ENCODE measurements around the gene NRIP1.
"Not testable (repeated sequence)": the region's sequence is repeated elsewhere in the genome, so short reads cannot be mapped to it uniquely, and the experiment has no call there.

The NRIP1 gene

DNA sequence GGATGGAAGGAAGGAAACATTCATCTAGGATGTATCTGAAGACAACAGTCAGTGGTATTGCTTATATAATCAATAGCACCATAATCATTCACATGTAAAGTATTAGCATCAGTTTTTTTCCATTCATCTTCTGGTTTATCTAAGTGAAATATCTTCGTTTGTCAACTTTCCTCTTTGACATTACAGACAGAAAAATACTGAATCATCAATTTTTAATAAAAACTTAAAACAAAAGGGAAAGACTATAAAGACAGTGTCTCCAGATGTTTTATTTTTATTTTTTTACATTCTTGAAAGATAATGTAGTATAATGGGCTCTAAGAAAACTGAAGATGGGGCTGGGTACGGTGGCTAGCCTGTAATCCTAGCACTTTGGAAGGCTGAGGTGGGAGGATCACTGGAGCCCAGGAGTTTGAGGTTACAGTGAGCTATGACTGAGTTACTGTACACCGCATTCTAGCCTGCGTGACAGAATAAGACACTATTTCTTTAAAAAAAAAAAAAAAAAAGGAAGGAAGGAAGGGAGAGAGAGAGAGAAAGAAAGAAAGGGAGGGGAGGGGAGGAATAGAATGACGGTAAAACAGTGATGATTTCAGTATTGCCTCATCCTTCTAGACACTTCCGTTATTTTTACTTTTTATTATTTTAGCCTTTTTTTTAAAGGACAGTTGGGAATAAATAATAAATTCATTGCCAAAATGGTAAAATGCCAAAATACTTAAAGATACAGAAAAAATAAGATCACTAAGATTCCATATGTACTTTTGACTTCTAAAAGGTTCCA lies 89.5 kb downstream of the NRIP1 start:
- DNase-seq (ENCODE audit: low spot score): no peak

DNA sequence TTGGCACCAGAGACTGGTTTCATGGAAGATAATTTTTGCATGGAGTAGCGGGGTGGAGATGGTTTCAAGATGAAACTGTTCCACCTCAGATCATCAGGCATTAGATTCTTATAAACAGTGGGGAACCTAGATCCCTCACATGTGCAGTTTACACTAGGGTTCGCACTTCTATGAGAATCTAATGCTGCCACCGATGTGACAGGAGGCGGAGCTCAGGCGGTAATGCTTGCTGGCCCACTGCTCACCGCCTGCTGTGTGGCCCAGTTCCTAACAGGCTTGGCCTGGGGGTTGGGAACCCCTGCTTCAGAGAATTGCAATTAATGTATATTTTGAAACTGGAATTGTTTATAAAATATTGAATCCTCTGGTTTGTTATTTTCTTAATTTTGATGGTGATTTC lies 92.1 kb downstream of the NRIP1 start:
- DNase-seq (ENCODE audit: low spot score): no peak

DNA sequence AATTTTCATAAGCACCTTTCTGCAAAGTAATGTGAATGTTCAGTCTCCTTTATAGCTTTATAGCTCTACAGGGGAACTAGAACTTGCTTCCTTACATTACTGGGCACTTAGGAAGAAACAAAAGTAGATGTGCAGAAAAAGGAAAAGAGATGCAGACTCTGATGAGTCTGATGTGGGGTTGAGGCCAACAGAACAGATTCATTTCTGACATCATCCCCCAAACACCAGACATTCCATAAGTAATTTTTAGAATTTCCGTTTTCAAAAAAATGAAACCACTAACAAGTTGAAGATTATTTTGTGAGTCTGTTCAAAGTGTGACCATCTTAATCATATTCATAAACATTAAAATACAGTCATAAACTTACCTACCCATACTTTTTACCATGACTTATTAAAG lies 96.0 kb downstream of the NRIP1 start:
- DNase-seq (ENCODE audit: low spot score): no peak

DNA sequence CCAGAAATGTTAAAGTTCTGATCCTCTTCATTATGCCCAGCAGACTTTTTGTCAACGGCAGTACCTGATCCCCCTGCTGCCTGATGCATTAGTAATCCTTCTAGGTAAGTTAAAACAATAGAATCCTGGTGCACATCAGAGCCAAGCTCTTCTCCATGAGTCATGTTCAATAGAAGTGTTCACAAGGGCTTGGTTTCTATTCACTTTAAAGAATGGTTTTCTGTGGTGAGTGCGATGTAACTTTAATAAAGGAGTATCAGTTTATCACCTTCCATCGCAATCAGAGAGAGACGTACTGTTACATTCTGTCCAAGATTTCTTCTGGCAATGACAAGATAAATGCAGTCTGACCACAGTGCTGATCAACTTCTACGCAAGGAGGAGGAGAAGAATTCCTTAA lies 96.8 kb downstream of the NRIP1 start:
- DNase-seq (ENCODE audit: low spot score): no peak

DNA sequence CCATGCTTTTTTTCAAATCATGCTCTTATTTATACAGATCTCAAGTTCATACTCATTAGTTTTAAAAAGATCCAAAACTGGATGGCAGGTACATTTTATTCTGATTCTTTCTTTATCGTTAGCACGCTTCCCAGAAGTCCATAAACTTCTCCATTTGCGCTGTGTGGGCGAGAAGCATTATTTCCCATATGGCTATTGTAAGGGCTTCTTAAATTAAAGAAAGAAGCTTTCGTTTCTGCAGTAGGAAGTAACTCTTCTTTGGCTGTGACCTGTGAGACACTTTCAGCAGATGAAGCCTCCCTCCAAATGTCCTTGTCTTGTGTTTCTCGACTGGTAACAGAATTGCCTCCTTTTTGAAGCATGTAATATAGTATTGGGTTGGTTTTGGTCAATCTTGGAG lies 100.2 kb downstream of the NRIP1 start:
- no peak for DNase-seq (ENCODE audit: low spot score)

DNA sequence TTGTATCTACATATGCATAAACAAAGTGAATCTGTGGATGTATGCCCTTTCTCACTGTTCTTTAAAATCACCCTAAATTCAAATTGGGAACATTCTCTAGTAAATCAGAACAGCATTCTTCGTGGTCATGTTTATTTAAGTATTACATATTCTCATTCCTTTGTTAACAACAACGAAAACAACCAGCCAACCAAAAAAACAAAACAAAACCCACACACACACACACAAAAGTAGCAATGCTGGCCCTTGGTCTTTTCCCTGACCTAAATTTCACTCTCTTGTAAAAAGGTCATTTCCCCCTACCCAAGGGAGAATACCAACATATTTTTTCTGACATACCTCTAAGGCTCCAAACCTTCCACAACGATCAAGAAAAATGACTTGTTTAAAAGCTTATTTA lies 102.6 kb downstream of the NRIP1 start:
- no peak for DNase-seq (ENCODE audit: low spot score)

DNA sequence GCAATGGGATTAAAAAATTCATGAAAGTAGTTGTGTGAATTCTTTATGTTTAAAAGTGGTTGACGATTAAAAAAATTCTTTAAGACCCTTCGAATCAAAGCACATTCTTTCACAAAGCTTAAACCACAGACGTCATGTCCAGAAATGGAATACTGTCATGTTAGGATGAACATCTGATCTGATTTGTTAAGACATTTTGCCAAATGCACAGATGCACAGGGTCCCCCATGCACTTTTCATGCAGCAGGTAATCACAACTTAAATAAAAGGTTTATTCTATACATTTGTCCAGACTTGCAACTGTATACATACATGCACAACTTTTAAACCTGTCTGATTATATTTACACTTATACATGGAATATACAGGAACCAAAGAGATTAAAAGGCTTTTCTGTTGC lies 103.3 kb downstream of the NRIP1 start:
- DNase-seq (ENCODE audit: low spot score): no peak

DNA sequence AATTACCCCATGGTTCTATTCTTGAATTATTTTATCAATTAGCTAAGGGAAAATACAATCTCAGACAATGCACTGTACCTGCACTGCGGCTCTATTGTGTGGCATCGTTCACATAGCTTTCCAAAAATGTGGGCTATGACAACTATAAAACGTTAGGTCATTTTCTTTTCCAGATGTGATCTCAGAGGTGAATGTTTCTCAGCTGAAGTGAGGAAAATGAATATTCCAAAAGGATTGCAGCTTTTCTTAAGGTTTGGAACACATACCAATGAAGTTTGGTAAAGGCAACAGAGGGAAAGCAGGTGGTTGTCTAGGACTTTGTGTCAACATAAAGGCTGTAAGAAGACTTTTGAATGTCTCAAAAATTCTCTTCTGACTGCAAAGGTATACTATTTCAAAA lies 105.5 kb downstream of the NRIP1 start:
- no peak for DNase-seq (ENCODE audit: low spot score)

DNA sequence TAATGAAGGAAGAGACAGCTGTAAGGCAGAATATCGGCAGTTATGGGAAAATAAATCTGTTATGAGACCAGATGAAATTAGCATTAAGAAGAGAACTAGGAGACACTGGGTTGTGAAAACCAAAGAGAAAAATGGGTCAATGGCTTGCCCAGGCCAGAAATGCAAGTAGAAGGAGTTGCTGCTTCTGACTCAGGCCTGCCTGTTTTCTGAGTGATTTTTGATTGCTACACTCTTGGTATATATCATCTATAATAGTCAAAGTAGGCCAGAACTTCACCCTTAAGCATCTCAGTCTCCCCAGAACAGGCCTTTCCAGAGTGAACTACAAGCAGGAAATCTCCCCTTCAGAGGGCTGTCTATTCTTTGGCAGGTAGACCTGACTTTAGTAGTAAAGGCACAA lies 107.0 kb downstream of the NRIP1 start:
- no peak for DNase-seq (ENCODE audit: low spot score)

DNA sequence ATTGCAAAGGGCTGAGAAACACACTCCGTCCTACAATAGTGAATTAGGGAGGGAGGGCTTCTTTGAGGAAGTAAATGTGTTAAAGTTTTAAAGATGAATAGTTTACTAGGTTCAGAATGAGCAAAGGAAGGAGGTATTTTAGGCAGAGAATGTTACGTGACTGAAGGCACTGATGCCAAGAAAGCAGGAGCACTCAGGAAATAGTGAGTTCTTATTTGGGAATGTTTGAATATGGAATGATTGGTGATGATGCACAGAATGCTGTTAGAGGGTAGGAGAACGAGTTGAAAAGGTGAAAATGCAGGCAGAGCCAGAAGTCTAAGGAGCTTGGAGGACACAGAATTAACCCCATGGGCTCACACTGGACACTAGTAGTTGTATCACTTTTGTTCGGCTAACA lies 108.0 kb downstream of the NRIP1 start:
- no peak for DNase-seq (ENCODE audit: low spot score)

DNA sequence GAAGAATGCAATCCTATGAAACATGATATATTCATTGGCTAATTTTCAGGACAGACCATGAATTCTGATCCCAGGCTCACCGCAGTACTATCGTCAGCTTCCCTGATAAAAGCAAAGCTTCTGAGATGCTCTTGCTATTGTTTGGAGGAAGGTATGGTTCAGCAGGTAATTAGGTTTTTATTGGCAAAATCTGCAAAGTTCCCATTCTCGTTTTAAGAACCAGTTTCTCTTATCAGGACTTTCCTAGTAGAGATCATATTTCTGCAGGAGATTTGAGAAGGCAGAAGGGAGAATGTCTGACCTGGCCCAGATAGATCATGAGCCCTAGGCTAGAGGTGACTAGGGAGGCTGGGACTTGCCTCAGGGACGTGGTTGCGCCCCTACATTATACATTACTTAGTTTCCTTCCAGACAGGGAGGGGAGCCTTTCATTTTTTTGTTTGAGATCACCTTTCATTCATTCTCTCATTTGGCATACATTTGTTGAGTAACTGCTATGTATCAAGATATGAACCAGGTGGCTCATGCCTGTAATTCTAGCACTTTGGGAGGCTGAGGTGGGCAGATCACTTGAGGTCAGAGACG lies 108.8 kb downstream of the NRIP1 start:
- DNase-seq (ENCODE audit: low spot score): no peak

DNA sequence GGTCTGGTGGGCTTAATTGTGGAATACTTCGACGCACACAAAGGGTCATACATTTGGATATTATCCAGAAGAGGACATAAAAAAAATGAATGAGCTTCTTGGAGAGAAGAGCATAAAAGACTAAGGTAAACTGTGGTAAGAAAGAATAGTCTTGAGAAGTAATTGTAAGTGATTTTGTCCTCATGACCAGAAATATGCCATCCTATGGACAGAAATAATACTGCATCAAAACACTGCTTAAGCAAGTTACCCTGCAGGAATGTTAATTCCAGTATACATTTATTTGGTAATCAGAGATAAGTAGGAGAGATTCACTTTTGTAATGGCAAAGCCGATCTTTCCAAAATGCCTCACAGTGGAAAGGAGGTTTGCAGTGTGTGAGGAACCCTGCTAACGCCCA lies 111.9 kb downstream of the NRIP1 start:
- no peak for DNase-seq (ENCODE audit: low spot score)

DNA sequence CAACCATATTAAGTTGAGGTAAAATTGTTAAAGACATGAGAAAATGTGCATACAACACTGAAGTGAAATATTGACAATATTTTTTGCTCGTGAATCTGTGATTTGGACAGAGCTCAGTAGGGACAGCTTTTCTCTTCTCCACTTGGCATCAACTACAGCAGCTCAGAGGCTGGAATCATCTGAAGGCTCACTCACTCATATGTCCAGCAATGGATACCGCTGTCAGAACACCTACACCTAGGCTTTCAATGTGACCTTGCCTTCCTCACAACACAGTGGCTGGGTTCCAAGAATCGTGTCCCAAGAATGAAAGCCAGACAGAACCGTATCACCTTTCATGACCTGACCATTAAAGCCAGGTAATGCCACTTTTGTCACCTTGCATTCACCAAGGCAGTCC lies 115.2 kb downstream of the NRIP1 start:
- no peak for DNase-seq (ENCODE audit: low spot score)

DNA sequence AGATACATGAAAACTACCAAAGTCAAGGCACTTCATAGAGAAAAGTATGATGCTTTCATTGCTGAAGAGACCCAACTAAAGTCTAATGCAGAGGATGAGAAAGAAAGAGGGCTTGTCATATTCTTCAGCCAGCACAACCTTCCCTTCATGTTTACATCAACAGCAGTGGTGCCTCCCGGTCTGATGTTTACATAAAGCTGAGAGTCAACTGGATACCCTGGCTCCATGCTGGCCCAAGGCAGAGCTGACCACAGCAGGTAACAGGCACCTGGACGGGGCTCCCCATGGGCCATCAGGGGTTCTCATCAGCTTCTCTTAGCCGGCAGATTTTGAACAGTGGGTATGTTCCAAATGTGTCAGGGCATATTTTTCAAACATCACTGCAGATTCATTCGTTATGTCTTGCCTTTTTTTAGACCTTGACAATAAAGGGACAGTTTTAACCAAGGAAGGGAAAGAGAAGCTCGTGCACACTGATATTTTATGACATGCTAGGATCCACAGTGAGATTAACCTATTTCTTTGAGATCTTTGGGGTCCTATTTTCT lies 117.1 kb downstream of the NRIP1 start:
- DNase-seq (ENCODE audit: low spot score): no peak

DNA sequence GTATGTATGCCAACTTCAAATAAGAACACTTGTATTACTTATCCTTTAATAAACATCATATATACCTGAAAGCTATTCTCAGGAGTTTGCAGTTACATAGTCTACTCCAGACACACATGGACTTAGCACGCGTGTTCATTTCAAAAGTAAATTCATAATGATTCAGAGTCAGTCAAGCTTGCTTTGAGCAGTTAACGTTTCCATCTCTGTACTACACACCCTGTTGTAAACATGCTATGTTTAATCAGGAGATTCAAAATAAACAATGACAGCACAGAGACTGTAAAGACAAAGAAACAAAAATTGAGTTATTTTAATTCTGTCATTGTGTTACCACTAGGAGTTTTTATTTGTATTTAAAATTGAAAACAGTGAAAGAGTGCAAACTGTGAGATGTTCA lies 119.6 kb downstream of the NRIP1 start:
- DNase-seq (ENCODE audit: low spot score): no peak

DNA sequence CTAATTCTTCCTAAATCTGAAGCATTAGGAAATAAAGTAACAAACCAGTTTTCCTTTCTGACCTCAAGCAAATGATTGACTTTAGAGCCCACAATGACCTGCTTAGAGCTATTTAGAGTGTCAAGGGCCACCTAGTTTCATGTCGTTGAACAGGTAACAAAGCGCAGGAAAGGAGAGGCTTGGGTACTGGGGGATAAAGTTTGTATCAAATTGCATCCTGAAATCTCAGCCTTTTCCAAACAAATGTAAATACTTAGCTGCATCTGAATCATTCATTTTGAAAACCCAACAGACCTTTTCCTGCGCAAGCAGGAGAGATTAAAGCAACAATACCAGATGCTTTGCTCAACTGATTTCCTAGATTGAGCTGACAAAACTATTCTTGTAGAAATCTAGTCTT lies 121.2 kb downstream of the NRIP1 start:
- no peak for DNase-seq (ENCODE audit: low spot score)

DNA sequence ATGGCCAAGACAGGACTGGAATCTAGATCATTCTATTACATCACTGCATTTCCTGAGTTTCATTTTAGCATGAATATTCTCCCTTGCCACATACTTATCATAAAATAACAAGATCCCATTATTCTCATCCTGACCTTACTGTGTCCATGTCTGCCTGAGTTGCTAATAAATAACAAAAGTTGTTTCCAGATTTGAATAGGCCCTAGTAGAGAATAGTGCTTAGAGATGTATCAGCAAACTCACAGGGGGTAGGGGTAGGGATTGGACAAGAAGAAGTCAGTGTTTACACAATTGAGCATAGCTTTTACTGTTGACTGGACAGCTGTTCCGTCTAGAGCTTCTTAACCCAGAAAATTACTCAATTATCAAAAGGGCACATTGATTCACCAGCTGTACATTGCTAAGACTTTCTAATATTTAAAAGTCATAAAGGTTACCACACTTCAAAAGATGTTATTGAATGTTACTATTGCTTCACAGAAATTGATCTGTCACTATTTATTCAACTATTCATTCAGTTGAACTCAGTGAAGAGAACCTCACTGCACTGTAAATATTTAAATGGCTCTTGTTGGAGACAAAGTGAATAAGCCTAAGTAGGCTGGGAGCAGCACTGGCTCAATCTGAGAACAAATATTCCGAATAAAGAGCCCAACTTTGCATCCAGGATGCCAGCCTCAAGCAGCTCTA lies 121.9 kb downstream of the NRIP1 start:
- no peak for DNase-seq (ENCODE audit: low spot score)

DNA sequence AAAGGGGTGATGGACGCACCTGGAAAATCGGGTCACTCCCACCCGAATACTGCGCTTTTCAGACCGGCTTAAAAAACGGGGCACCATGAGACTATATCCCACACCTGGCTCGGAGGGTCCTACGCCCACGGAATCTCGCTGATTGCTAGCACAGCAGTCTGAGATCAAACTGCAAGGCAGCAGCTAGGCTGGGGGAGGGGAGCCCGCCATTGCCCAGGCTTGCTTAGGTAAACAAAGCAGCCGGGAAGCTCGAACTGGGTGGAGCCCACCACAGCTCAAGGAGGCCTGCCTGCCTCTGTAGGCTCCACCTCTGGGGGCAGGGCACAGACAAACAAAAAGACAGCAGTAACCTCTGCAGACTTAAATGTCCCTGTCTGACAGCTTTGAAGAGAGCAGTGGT lies 137.5 kb downstream of the NRIP1 start:
- not testable (repeated sequence) for DNase-seq (ENCODE audit: low spot score)

DNA sequence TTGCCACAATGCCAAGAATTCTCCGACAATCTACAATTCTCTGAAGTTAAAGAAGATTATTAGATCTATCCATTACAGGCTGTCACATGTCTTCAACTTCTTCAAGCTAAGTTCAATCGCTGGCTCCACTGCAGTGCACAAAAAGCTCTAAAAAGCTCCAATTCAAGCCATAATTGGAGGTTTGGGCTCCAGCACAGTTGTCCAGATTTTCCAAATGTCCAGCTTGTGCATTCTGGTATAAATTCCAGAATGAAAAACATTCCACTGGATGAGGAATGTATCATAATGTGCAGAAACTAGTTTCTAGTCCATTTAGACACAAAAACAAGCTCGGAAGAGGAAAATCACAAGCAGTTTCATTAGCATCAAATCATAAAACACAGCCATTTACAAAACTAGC lies 138.6 kb downstream of the NRIP1 start:
- DNase-seq (ENCODE audit: low spot score): no peak

DNA sequence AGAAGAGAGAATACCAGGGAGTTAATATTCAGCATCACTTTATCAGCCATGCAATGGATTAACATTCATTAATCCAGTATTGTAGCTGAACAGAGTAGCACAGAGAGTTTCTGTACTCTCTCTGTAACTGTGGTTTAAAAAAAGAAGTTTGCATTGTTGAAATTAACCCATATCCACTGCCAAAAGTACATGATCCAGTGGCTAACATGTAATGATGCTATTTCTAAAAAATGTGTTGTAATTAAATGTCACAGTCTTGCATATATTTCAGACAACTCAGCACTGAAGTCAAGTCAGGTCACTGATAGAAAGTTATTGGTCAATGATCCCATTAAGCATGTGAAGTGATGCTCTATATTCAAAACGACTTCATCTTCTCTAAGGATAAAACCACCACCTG lies 141.3 kb downstream of the NRIP1 start:
- no peak for DNase-seq (ENCODE audit: low spot score)

DNA sequence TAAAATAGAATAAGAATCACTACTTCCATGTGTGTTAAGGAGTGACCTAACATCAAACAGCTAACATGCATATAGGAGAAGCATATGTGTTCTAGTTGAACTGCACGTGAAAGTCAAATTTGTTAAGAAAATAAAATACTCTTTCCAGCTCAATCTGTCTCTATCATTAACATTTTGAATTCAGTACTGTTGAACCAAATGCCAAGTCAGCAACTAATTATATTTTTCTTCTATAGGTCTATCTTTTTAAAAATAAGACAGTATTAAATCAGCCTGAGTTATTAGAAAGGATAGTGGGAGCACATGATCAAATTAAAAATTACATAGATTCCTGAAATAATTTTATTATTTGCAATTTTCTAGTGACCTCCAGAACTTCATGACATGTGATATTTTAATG lies 141.8 kb downstream of the NRIP1 start:
- no peak for DNase-seq (ENCODE audit: low spot score)

DNA sequence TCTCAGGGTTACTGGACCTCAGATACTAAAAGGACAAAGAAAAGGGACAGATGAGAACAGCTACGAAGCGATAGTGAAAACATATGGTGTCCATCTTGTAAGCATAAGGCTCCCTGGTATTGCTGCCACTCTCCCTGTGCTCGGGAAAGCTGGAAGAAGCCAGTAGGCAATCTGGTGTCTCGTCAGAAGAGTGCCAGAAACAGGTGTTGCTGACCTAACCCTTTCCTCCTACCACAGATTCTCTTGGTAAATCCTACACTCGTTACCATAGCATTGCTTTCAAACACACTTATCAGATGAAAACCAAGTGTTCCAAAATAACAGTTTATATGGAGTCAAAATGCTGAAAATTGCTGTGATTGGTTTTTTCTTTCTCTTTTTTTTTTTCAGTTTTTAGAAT lies 146.3 kb downstream of the NRIP1 start:
- DNase-seq (ENCODE audit: low spot score): no peak

DNA sequence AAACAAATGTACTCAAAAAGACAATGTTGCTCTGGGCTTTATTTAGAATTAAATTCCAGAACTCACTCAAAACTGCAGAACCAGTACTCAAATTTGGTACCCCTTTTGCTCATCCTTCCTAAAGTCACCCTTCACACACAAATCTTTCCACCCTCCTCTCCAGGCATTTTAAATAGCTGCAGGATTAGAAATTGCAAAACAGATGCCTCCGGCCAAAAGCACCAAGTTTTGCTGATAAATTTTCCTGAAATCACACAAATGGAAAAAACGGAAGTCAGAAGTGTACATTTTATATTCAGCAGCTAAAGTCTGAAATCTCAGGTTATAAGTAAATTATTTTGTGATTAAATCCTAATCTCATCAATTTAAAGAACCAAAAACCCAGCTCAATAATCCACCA lies 147.0 kb downstream of the NRIP1 start:
- no peak for DNase-seq (ENCODE audit: low spot score)

All from D341Med (cell line).